ENCODE data around the gene ABHD10.
A peak's percentile ranks its signal among the peaks of the same experiment; 100 is the strongest.

Gene ABHD10

GRCh38 chr3:111978583-111979433 lies at the start of gene ABHD10:
TSS of gene ABHD10 (plus strand) at chr3:111979026. CDS start at chr3:111979062, 36 bp downstream.
- peak; percentile 93 for DNase-seq (ENCODE audit: low read depth)

GRCh38 chr3:111929484-111929883 lies 49.3 kb upstream of the ABHD10 start:
- DNase-seq (ENCODE audit: low read depth), result no peak

GRCh38 chr3:111932946-111933345 lies 45.9 kb upstream of the ABHD10 start:
- DNase-seq (ENCODE audit: low read depth), result no peak

GRCh38 chr3:111936191-111936841 lies 42.5 kb upstream of the ABHD10 start:
- DNase-seq (ENCODE audit: low read depth), result no peak

- DNase-seq (ENCODE audit: low read depth), result no peak
These were observed 41.9 kb upstream of the ABHD10 start for GRCh38 chr3:111936967-111937366.

GRCh38 chr3:111937871-111938270 lies 41.0 kb upstream of the ABHD10 start:
- no peak for DNase-seq (ENCODE audit: low read depth)

GRCh38 chr3:111939873-111940272 lies 39.0 kb upstream of the ABHD10 start:
- DNase-seq (ENCODE audit: low read depth), result no peak

GRCh38 chr3:111943533-111943932 lies 35.3 kb upstream of the ABHD10 start:
- DNase-seq (ENCODE audit: low read depth), result no peak

- no peak for DNase-seq (ENCODE audit: low read depth)
These were observed 34.5 kb upstream of the ABHD10 start for GRCh38 chr3:111944372-111944771.

GRCh38 chr3:111947231-111947630 lies 31.6 kb upstream of the ABHD10 start:
- no peak for DNase-seq (ENCODE audit: low read depth)

- DNase-seq (ENCODE audit: low read depth), result no peak
These were observed 30.0 kb upstream of the ABHD10 start for GRCh38 chr3:111948786-111949185.

- no peak for DNase-seq (ENCODE audit: low read depth)
These were observed 29.1 kb upstream of the ABHD10 start for GRCh38 chr3:111949712-111950111.

GRCh38 chr3:111951032-111951431 lies 27.8 kb upstream of the ABHD10 start:
- DNase-seq (ENCODE audit: low read depth), result no peak

GRCh38 chr3:111952086-111952485 lies 26.7 kb upstream of the ABHD10 start:
- DNase-seq (ENCODE audit: low read depth), result no peak

- no peak for DNase-seq (ENCODE audit: low read depth)
These were observed 25.9 kb upstream of the ABHD10 start for GRCh38 chr3:111952866-111953450.

- no peak for DNase-seq (ENCODE audit: low read depth)
These were observed 24.4 kb upstream of the ABHD10 start for GRCh38 chr3:111954228-111954990.

- no peak for DNase-seq (ENCODE audit: low read depth)
These were observed 22.9 kb upstream of the ABHD10 start for GRCh38 chr3:111955876-111956275.

GRCh38 chr3:111956449-111956848 lies 22.4 kb upstream of the ABHD10 start:
- no peak for DNase-seq (ENCODE audit: low read depth)

GRCh38 chr3:111956995-111957734 lies 21.7 kb upstream of the ABHD10 start:
- no peak for DNase-seq (ENCODE audit: low read depth)

- DNase-seq (ENCODE audit: low read depth), result no peak
These were observed 17.2 kb upstream of the ABHD10 start for GRCh38 chr3:111961461-111962164.

GRCh38 chr3:111963424-111963823 lies 15.4 kb upstream of the ABHD10 start:
- no peak for DNase-seq (ENCODE audit: low read depth)

Data from stimulated activated CD8-positive, alpha-beta memory T cell treated with anti-CD3 and anti-CD28 coated beads, Interleukin-15, amount 100 ng/mL, for 1 hour (primary cell).